HCT116 (cell line): ENCODE data around the gene IL1RAPL1. TPM values are rescaled to one million over a fixed set of nuclear protein-coding genes. Genes with fewer than 3 reads are reported as not detected.

Source experiments
- ATAC-seq: fragments of 200-7000 bp; cut with Tn5 transposase; 2 replicates; pipeline ENCODE4 v1.9.1; 2020; ENCODE audit warnings: mild to moderate bottlenecking, moderate library complexity
- BruUV-seq: library from RNA; stranded (reverse); fragments of 400-500 nt; replicated peaks from 2 replicates; lab custom pipeline; 2021; lab: Mats Ljungman, UMichigan
- CTCF ChIA-PET: fragments of 300-600 bp; sonication (Branson Sonifier 250); formaldehyde crosslinking; loops from one replicate; lab custom pipeline; 2021; ENCODE audit warnings: antibody characterized with exemption; lab: Charles Lee
- POLR2A ChIA-PET: fragments of 300-600, 350-600 bp; sonication (Branson Sonifier 250); formaldehyde crosslinking; loops from one replicate; lab custom pipeline; 2021; ENCODE audit warnings: antibody characterized with exemption; lab: Charles Lee
- RAD21 ChIA-PET, 2 experiments: fragments of 300-600 bp; sonication (Branson Sonifier 250); formaldehyde crosslinking; loops; one replicate each; lab custom pipeline; 2023; ENCODE audit warnings: low total read pairs in 2 of 2; ENCODE audit not compliant: uncharacterized antibody in 2 of 2, unreplicated experiment in 2 of 2, low non-redundant PET in 1 of 2; lab: Charles Lee
- DNase-seq: peaks from one replicate; pipeline ENCODE4 v3.0.0-alpha.2; 2010; ENCODE audit warnings: low read depth, low spot score
- H2AFZ ChIP-seq: fragments of 200-600 bp; shearing (Covaris generic), sonication (generic); 2 replicates; pipeline ENCODE4 v1.6.1; 2017; ENCODE audit warnings: low read depth, mixed run types, mixed read lengths, antibody characterized with exemption, low read length; ENCODE audit not compliant: poor library complexity, severe bottlenecking
- H3K27ac ChIP-seq: 2 replicates; pipeline ENCODE4 v1.5.1; 2012; ENCODE audit warnings: low read depth, low read length
- H3K27me3 ChIP-seq: fragments of 200-600 bp; sonication (generic); 2 replicates; pipeline ENCODE4 v1.6.1; 2016; ENCODE audit warnings: mixed run types, low read length, mixed read lengths; ENCODE audit not compliant: insufficient read depth
- H3K36me3 ChIP-seq, 2 experiments: fragments of 200-500 bp in 1 of 2; fragments of 200-600 bp in 1 of 2; sonication (Bioruptor generic) in 1 of 2; sonication (generic) in 1 of 2; 2 replicates each; pipeline versions ENCODE4 v1.5.1 to v1.6.1; 2014 to 2016; ENCODE audit warnings: low read length in 2 of 2, inconsistent platforms in 1 of 2, mixed read lengths in 1 of 2, mixed run types in 1 of 2; ENCODE audit not compliant: insufficient read depth in 2 of 2, control insufficient read depth in 1 of 2
- H3K4me1 ChIP-seq, 2 experiments: fragments of 200-600 bp in 1 of 2; sonication (generic) in 1 of 2; 2 replicates each; pipeline versions ENCODE4 v1.5.1 to v1.6.1; 2012 to 2017; ENCODE audit warnings: low read length in 2 of 2, inconsistent platforms in 1 of 2, mild to moderate bottlenecking in 1 of 2, mixed read lengths in 1 of 2, mixed run types in 1 of 2, moderate library complexity in 1 of 2; ENCODE audit not compliant: insufficient read depth in 2 of 2, control insufficient read depth in 1 of 2
- H3K4me2 ChIP-seq: fragments of 200-600 bp; sonication (generic); 2 replicates; pipeline ENCODE4 v1.6.1; 2017; ENCODE audit warnings: mixed run types, low read length, mixed read lengths
- H3K4me3 ChIP-seq, 2 experiments: fragments of 200-600 bp in 1 of 2; sonication (generic) in 1 of 2; replicated peaks in 1 of 2; 2 replicates each; pipeline ENCODE4 v1.5.1; 2011 to 2016; ENCODE audit warnings: low read length in 2 of 2, control low read depth in 1 of 2, low read depth in 1 of 2, mild to moderate bottlenecking in 1 of 2, mixed read lengths in 1 of 2, mixed run types in 1 of 2
- H3K79me2 ChIP-seq: fragments of 200-600 bp; sonication (generic); 2 replicates; pipeline ENCODE4 v1.6.1; 2017; ENCODE audit warnings: mild to moderate bottlenecking, mixed run types, low read length, moderate library complexity, mixed read lengths; ENCODE audit not compliant: insufficient read depth
- H3K9ac ChIP-seq: fragments of 200-600 bp; sonication (generic); 2 replicates; pipeline ENCODE4 v1.6.1; 2016; ENCODE audit warnings: low read length, mixed read lengths
- H3K9me2 ChIP-seq: fragments of 200-600 bp; sonication (generic), shearing (Covaris generic); 2 replicates; pipeline ENCODE4 v1.6.1; 2017; ENCODE audit warnings: mixed run types, mild to moderate bottlenecking, moderate library complexity; ENCODE audit not compliant: insufficient read depth
- H3K9me3 ChIP-seq, 2 experiments: fragments of 200-500 bp in 1 of 2; fragments of 200-600 bp in 1 of 2; sonication (Bioruptor generic) in 1 of 2; sonication (generic) in 1 of 2; 2 replicates each; pipeline ENCODE4 v1.6.1; 2014 to 2017; ENCODE audit warnings: low read length in 2 of 2, mixed read lengths in 2 of 2, inconsistent platforms in 1 of 2, low read depth in 1 of 2, mild to moderate bottlenecking in 1 of 2, mixed run types in 1 of 2, moderate library complexity in 1 of 2; ENCODE audit not compliant: control insufficient read depth in 1 of 2, insufficient read depth in 1 of 2
- H4K20me1 ChIP-seq: fragments of 200-600 bp; sonication (generic), shearing (Covaris generic); 2 replicates; pipeline ENCODE4 v1.6.1; 2017; ENCODE audit warnings: mixed run types, mild to moderate bottlenecking, moderate library complexity; ENCODE audit not compliant: insufficient read depth
- ATF3 ChIP-seq: IDR thresholded peaks from 2 replicates; pipeline ENCODE4 v1.6.1; 2012
- CEBPB ChIP-seq: IDR thresholded peaks from 2 replicates; pipeline ENCODE4 v1.6.1; 2012; ENCODE audit warnings: low read depth
- EGR1 ChIP-seq: IDR thresholded peaks from 2 replicates; pipeline ENCODE4 v1.6.1; 2012; ENCODE audit warnings: low read depth
- ELF1 ChIP-seq: IDR thresholded peaks from 2 replicates; pipeline ENCODE4 v1.6.1; 2012; ENCODE audit warnings: low read depth, borderline replicate concordance
- EZH2 ChIP-seq: fragments of 200-600 bp; sonication (generic); IDR thresholded peaks from 2 replicates; pipeline ENCODE4 v1.6.1; 2017; ENCODE audit warnings: antibody characterized with exemption, mixed run types
- EZH2phosphoT487 ChIP-seq: fragments of 200-600 bp; IDR thresholded peaks from 2 replicates; pipeline ENCODE4 v1.6.1; 2018; ENCODE audit warnings: antibody characterized with exemption, borderline replicate concordance
- FOSL1 ChIP-seq: IDR thresholded peaks from 2 replicates; pipeline ENCODE4 v1.6.1; 2012; ENCODE audit warnings: low read depth
- POLR2A ChIP-seq: IDR thresholded peaks from 2 replicates; pipeline ENCODE4 v1.7.0; 2011; ENCODE audit warnings: borderline replicate concordance; ENCODE audit not compliant: insufficient read depth, insufficient read length; ENCODE audit errors: extremely low read depth
- REST ChIP-seq: IDR thresholded peaks from 2 replicates; pipeline ENCODE4 v1.6.1; 2012; ENCODE audit warnings: low read depth
- SIN3A ChIP-seq: IDR thresholded peaks from 2 replicates; pipeline ENCODE4 v1.6.1; 2012; ENCODE audit warnings: low read depth
- YY1 ChIP-seq: IDR thresholded peaks from 2 replicates; pipeline ENCODE4 v1.6.1; 2011; ENCODE audit warnings: low read length, low read depth, moderate library complexity, mild to moderate bottlenecking; ENCODE audit not compliant: insufficient replicate concordance; ENCODE audit errors: extremely low read depth
- ZFX ChIP-seq: fragments of 450-650 bp; IDR thresholded peaks from 2 replicates; pipeline ENCODE4 v1.6.1; 2017
- intact Hi-C: fragments of 100-400 bp; cut with micrococcal nuclease; formaldehyde crosslinking; loops from 2 replicates; pipeline ENCODE4 v1.10.0; 2022
- total RNA-seq: library from RNA; stranded (reverse); gene quantifications from one replicate; pipeline ENCODE4 v1.2.1, GENCODE V29; 2021; ENCODE audit not compliant: unreplicated experiment
- TF ChIP-seq, protein P1 (sequence below): IDR thresholded peaks from 2 replicates; pipeline ENCODE4 v1.6.1; 2011; ENCODE audit warnings: mild to moderate bottlenecking, low read length, moderate library complexity; ENCODE audit not compliant: insufficient replicate concordance; ENCODE audit errors: extremely low read depth

The IL1RAPL1 gene
- total RNA-seq, 1 experiment from 2014 or later, result 2.8 TPM

- H3K36me3 ChIP-seq, result no peaks in the 10 kb centered on the region
- no peak overlapping the region for H3K27ac ChIP-seq
- no peak overlapping the region for H3K4me2 ChIP-seq
- BruUV-seq, result no TSS peak
- ChIA-PET CTCF (no interaction called here), POLR2A (no interaction called here), RAD21 (no interaction called here)
- H3K9me3 ChIP-seq, result no peaks in the 10 kb centered on the region
- H3K4me3 ChIP-seq, result no peak overlapping the region
- ATAC-seq (no peak), DNase-seq (no peak)
- no peaks in the 10 kb centered on the region for H3K27me3 ChIP-seq
- H2AFZ ChIP-seq, result no peak overlapping the region
- intact Hi-C loops, result no loop called here
- H3K4me1 ChIP-seq, result no peaks in the 10 kb centered on the region
- H3K79me2 ChIP-seq, result no peaks in the 10 kb centered on the region
- H4K20me1 ChIP-seq, result no peaks in the 10 kb centered on the region
- TF ChIP-seq, protein P1, sequence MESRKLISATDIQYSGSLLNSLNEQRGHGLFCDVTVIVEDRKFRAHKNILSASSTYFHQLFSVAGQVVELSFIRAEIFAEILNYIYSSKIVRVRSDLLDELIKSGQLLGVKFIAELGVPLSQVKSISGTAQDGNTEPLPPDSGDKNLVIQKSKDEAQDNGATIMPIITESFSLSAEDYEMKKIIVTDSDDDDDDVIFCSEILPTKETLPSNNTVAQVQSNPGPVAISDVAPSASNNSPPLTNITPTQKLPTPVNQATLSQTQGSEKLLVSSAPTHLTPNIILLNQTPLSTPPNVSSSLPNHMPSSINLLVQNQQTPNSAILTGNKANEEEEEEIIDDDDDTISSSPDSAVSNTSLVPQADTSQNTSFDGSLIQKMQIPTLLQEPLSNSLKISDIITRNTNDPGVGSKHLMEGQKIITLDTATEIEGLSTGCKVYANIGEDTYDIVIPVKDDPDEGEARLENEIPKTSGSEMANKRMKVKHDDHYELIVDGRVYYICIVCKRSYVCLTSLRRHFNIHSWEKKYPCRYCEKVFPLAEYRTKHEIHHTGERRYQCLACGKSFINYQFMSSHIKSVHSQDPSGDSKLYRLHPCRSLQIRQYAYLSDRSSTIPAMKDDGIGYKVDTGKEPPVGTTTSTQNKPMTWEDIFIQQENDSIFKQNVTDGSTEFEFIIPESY, result no peak
- TF ChIP-seq CEBPB (no peak), POLR2A (no peak), SIN3A (no peak), REST (no peak), FOSL1 (no peak), EGR1 (no peak), ZFX (no peak), ATF3 (no peak), ELF1 (no peak), EZH2 (no peak), EZH2phosphoT487 (no peak), YY1 (no peak)
- no peak overlapping the region for H3K9ac ChIP-seq
- no peaks in the 10 kb centered on the region for H3K9me2 ChIP-seq
These were observed 795.6 kb downstream of the IL1RAPL1 start for GRCh38 chrX:29382811-29383210.
